Left lung (tissue), 10 donors: ENCODE measurements around the gene SPO11. TPM values are rescaled to one million over a fixed set of nuclear protein-coding genes. Genes with fewer than 3 reads are reported as not detected.

Experiments used
- ATAC-seq: fragments of 200-7000 bp; cut with Tn5 transposase; one replicate; pipeline ENCODE4 v1.9.1; 2020; ENCODE audit warnings: moderate library complexity
- DNase-seq, 4 donors: peaks; one replicate each; pipeline ENCODE4 v3.0.0-alpha.2; 2013 to 2020
- H3K27ac ChIP-seq, 2 donors: fragments of 200-600 bp; sonication (generic) in 1 of 2; one replicate each; pipeline versions ENCODE4 v1.5.0 to v1.8.0; 2020 to 2021
- H3K27me3 ChIP-seq, 2 donors: fragments of 200-600 bp; sonication (generic) in 1 of 2; one replicate each; pipeline versions ENCODE4 v1.5.0 to v1.8.0; 2020 to 2021
- H3K36me3 ChIP-seq, 2 donors: fragments of 200-600 bp; sonication (generic) in 1 of 2; one replicate each; pipeline versions ENCODE4 v1.5.0 to v1.8.0; 2020 to 2021
- H3K4me1 ChIP-seq, 2 donors: fragments of 200-600 bp; one replicate each; pipeline ENCODE4 v1.8.0; 2021
- H3K4me3 ChIP-seq, 2 donors: fragments of 200-600 bp; sonication (generic) in 1 of 2; one replicate each; pipeline versions ENCODE4 v1.5.0 to v1.8.0; 2020 to 2021; ENCODE audit warnings: mild to moderate bottlenecking in 1 of 2
- H3K9me3 ChIP-seq, 2 donors: fragments of 200-600 bp; sonication (generic) in 1 of 2; one replicate each; pipeline versions ENCODE4 v1.5.0 to v1.8.0; 2020 to 2021
- intact Hi-C, 2 donors: fragments of 100-400 bp; cut with DNase I; formaldehyde crosslinking; loops; one replicate each; pipeline versions ENCODE4 v1.11.2 to v1.14.2; 2022
- polyA plus RNA-seq, 6 donors: library from polyadenylated mRNA; unstranded; fragments of 120-200 nt; gene quantifications; one replicate each; pipeline ENCODE4 v1.2.1, GENCODE V29; 2013; ENCODE audit not compliant: insufficient read length in 6 of 6
- total RNA-seq, 2 donors: library from RNA; stranded (reverse); fragmentation: NEBNext Ultra II Directional; extraction: Animal tissue kit (Norgen Biotek cat#: 25700); gene quantifications; one replicate each; pipeline ENCODE4 v1.2.1, GENCODE V29; 2021
- TF ChIP-seq, protein P1 (sequence below), 2 donors: fragments of 200-600 bp; sonication (generic) in 1 of 2; IDR thresholded peaks; one replicate each; pipeline versions ENCODE4 v1.5.0 to v1.8.0; 2021; ENCODE audit warnings: antibody characterized with exemption in 2 of 2
- donor health status: DM: no; HTN: yes; CAD: no.
- donor health status: DM: no; HTN: no; CAD: no.

Gene SPO11
- total and polyA plus RNA-seq, 8 donors = not detected

DNA sequence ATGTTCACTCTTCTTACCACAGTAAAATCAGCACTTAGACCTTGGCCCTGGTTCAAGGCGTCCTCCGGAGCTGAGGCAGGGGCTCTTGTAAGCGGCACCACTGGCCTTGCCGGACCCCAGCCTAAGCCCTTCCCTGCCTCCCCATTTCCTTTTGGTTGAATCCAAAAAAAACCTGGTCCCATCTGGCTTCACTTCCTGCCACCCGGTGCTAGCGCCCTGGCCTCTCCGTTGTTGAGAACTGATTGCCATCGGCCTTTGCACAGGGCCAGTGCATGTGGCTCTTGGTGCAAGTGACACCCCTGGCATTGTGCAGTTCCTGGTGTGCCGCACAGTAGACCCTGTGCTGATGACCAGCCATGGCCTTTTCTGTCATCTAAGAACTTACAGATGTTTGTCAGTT is 42.6 kb downstream of the SPO11 start:
- intact Hi-C loops = no loop called here
- ATAC-seq (no peak), DNase-seq (peak in 1 of 4 donors; percentile 38)
- no peak overlapping the region for H3K27ac ChIP-seq
- peaks cover 0 to 28% of the 10 kb centered on the region in 2 donors for H3K4me1 ChIP-seq
- no peaks in the 10 kb centered on the region for H3K9me3 ChIP-seq
- TF ChIP-seq, protein P1, sequence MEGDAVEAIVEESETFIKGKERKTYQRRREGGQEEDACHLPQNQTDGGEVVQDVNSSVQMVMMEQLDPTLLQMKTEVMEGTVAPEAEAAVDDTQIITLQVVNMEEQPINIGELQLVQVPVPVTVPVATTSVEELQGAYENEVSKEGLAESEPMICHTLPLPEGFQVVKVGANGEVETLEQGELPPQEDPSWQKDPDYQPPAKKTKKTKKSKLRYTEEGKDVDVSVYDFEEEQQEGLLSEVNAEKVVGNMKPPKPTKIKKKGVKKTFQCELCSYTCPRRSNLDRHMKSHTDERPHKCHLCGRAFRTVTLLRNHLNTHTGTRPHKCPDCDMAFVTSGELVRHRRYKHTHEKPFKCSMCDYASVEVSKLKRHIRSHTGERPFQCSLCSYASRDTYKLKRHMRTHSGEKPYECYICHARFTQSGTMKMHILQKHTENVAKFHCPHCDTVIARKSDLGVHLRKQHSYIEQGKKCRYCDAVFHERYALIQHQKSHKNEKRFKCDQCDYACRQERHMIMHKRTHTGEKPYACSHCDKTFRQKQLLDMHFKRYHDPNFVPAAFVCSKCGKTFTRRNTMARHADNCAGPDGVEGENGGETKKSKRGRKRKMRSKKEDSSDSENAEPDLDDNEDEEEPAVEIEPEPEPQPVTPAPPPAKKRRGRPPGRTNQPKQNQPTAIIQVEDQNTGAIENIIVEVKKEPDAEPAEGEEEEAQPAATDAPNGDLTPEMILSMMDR (IDR thresholded peaks at IDR 0.05) = no peak
- H3K4me3 ChIP-seq = no peak overlapping the region
- H3K27me3 ChIP-seq = no peaks in the 10 kb centered on the region
- peaks cover 0 to 100% of the 10 kb centered on the region in 2 donors for H3K36me3 ChIP-seq

DNA sequence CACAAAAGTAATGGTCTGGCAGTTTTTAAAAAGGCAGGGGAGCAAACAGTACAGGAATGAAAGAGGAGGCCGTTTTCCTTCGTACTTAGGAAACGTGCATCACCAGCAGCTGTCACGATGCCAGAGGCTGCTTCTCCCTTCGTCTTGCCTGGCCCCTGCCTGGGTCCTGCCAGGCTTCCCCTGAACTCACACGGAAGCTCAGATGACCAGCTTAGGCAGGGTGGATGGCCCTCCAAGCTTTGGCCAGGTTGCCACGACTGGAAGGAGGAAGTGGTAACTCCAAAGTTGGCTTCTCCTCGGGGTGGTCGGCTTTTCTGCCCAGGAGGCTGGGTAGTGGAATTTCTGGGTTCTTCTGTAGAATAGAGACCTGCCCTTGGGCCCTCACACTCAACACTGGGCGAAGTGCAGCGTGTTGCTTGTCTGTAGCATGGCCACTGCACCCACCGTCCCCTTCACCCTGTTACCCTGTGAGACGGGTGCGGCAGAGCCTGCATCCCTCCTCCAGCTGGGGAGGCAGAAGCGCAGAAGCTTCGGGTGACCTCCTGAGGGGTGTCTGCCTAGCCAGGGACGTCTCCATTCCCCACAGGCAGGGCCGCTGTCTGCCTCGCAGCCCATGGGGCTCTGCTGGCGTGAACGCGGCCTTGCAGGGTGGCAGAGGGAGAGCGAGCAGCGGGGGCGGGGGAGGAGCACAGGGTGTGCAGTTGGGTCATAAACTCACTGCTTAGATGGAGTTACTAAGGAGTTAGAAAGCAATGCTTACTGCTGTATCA is 43.2 kb downstream of the SPO11 start:
- H3K4me3 ChIP-seq = no peak overlapping the region
- H3K4me1 ChIP-seq = peaks cover 0 to 28% of the 10 kb centered on the region in 2 donors
- TF ChIP-seq, protein P1 (IDR thresholded peaks at IDR 0.05) = no peak
- ATAC-seq = no peak
- H3K9me3 ChIP-seq = no peaks in the 10 kb centered on the region
- DNase-seq = peak in 1 of 4 donors; percentile 60
- no peaks in the 10 kb centered on the region for H3K27me3 ChIP-seq
- intact Hi-C loops = no loop called here
- H3K27ac ChIP-seq = no peak overlapping the region
- H3K36me3 ChIP-seq = peaks cover 0 to 100% of the 10 kb centered on the region in 2 donors

DNA sequence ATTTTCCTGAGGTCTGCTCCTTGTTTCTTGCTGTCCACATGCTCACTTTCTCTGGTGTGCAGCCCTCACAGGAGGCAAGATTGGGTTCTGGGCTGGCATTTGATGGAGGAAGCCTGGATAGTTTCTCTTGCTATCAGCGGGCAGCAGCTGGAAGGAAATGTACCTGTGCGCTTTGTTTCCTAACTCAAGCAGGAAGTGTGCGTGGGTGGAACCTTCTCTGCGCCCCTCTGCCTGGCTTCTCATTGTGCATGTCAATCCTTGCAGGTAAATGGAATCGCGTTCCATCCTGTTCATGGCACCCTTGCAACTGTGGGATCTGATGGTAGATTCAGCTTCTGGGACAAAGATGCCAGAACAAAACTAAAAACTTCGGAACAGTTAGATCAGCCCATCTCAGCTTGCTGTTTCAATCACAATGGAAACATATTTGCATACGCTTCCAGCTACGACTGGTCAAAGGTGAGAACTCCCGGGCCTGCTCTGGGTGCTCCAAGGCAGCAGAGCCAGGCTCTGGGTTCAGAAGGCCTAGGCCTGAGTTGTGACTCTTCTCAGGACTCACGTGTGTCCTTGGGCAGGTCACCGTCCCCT is 44.8 kb downstream of the SPO11 start:
- peaks cover 0 to 100% of the 10 kb centered on the region in 2 donors for H3K36me3 ChIP-seq
- intact Hi-C loops = no loop called here
- no peak for ATAC-seq
- peak overlapping the region in 1 of 2 donors; percentile 87 for H3K27ac ChIP-seq
- H3K4me3 ChIP-seq = no peak overlapping the region
- DNase-seq = no peak
- H3K4me1 ChIP-seq = peaks cover 0 to 28% of the 10 kb centered on the region in 2 donors
- H3K9me3 ChIP-seq = no peaks in the 10 kb centered on the region
- H3K27me3 ChIP-seq = no peaks in the 10 kb centered on the region
- TF ChIP-seq, protein P1 (IDR thresholded peaks at IDR 0.05) = no peak

DNA sequence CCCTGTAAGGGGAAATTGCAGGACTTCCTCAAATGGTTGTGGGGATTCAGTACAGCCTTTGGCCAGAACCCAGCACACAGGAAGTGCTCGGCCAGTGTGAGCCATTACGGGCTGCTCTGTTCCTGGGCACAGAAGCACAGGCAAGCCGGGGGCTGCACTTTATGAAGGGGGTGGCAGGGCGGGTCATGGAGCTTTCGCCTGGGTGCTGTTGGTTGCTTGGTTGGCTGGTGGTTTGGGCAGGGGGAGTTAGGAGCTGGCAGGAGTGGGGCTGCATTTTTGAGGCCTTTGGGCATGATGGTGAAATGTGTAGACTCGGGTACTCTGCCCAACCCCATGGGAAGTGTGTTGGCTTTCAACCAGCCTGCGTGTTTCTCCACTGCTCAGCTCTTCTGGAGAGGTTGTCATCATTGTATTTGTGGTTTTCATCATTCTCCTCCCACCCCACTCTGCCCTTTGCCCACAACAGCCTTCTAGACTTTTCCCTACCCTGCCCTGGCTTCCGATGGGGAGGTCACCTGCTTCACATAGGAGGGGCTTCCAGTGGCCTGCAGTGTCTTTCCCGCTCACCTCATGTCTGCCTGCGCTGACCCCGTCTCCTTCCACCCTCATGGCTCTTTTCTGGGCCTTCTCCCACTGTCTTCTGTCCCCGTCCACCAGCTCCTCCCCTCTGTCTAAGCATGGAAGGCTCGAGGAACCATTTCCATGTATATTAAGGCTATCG is 45.5 kb downstream of the SPO11 start:
- H3K4me1 ChIP-seq = peaks cover 0 to 28% of the 10 kb centered on the region in 2 donors
- H3K4me3 ChIP-seq = peak overlapping the region in 1 of 2 donors; percentile 37
- H3K27me3 ChIP-seq = no peaks in the 10 kb centered on the region
- H3K36me3 ChIP-seq = peaks cover 0 to 95% of the 10 kb centered on the region in 2 donors
- intact Hi-C loops = no loop called here
- peak in 2 of 4 donors; percentile 80 to 86 for DNase-seq
- H3K9me3 ChIP-seq = no peaks in the 10 kb centered on the region
- peak overlapping the region; percentile 19 to 87 for H3K27ac ChIP-seq
- peak; percentile 84 for ATAC-seq
- TF ChIP-seq, protein P1 (IDR thresholded peaks at IDR 0.05) = no peak
